Stimulated activated CD4-positive, alpha-beta T cell treated with anti-CD3 and anti-CD28 coated beads, TNF-alpha, amount 100 ng/mL, for 1 hour (primary cell): ENCODE measurements around the gene OPCML.

ENCODE experiments used
- DNase-seq, 3 donors: peaks; one replicate each; pipeline ENCODE4 v3.0.0-alpha.2; 2020; ENCODE audit warnings: low read depth in 3 of 3, low spot score in 1 of 3

Gene OPCML

GRCh38 chr11:132821014-132821413, 711.3 kb downstream of the OPCML start:
- DNase-seq, result no peak

GRCh38 chr11:132818951-132819350, 713.4 kb downstream of the OPCML start:
- no peak for DNase-seq

- DNase-seq, result no peak
Observed at GRCh38 chr11:132817387-132817786, 714.9 kb downstream of the OPCML start.

- no peak for DNase-seq
Observed at GRCh38 chr11:132814410-132814809, 717.9 kb downstream of the OPCML start.

- no peak for DNase-seq
Observed at GRCh38 chr11:132811649-132812048, 720.7 kb downstream of the OPCML start.

- no peak for DNase-seq
Observed at GRCh38 chr11:132809070-132809469, 723.2 kb downstream of the OPCML start.

- no peak for DNase-seq
Observed at GRCh38 chr11:132804258-132804657, 728.0 kb downstream of the OPCML start.

GRCh38 chr11:132803436-132803835, 728.9 kb downstream of the OPCML start:
- no peak for DNase-seq

GRCh38 chr11:132802947-132803346, 729.4 kb downstream of the OPCML start:
- no peak for DNase-seq

GRCh38 chr11:132793831-132794230, 738.5 kb downstream of the OPCML start:
- no peak for DNase-seq

GRCh38 chr11:132792341-132793140, 739.8 kb downstream of the OPCML start:
- DNase-seq, result no peak

- no peak for DNase-seq
Observed at GRCh38 chr11:132790971-132791370, 741.3 kb downstream of the OPCML start.

- no peak for DNase-seq
Observed at GRCh38 chr11:132790466-132790865, 741.8 kb downstream of the OPCML start.

- no peak for DNase-seq
Observed at GRCh38 chr11:132788816-132789325, 743.4 kb downstream of the OPCML start.

- DNase-seq, result no peak
Observed at GRCh38 chr11:132785878-132786277, 746.4 kb downstream of the OPCML start.

- no peak for DNase-seq
Observed at GRCh38 chr11:132784441-132784840, 747.9 kb downstream of the OPCML start.

GRCh38 chr11:132782102-132782501, 750.2 kb downstream of the OPCML start:
- no peak for DNase-seq

GRCh38 chr11:132780046-132780445, 752.3 kb downstream of the OPCML start:
- DNase-seq, result no peak

GRCh38 chr11:132779497-132779896, 752.8 kb downstream of the OPCML start:
- DNase-seq, result no peak

GRCh38 chr11:132777067-132777975, 755.0 kb downstream of the OPCML start:
- DNase-seq, result no peak

- no peak for DNase-seq
Observed at GRCh38 chr11:132773751-132774150, 758.5 kb downstream of the OPCML start.
